HepG2 (cell line): Measurements from ENCODE around the gene PHF5A. TPM values are rescaled to one million over a fixed set of nuclear protein-coding genes. Genes with fewer than 3 reads are reported as not detected.
A peak's percentile ranks its signal among the peaks of the same experiment; 100 is the strongest.

Source experiments
- AGO1 ChIP-seq: fragments of 200-400 bp; formaldehyde crosslinking; IDR thresholded peaks from 2 replicates; pipeline ENCODE4 v1.6.1; 2017; ENCODE audit warnings: mild to moderate bottlenecking, low read depth, low read length, moderate library complexity; ENCODE audit not compliant: poor library complexity, severe bottlenecking
- CEBPB ChIP-seq: IDR thresholded peaks from 2 replicates; pipeline ENCODE4 v1.6.1; 2011; ENCODE audit warnings: low read depth, low read length, improper control_type of control experiment, borderline replicate concordance
- ELF3 ChIP-seq: IDR thresholded peaks from 2 replicates; pipeline ENCODE4 v1.6.1; 2016; ENCODE audit warnings: missing genetic modification reagents, missing compliant biosample characterization
- GABPB1 ChIP-seq: IDR thresholded peaks from 2 replicates; pipeline ENCODE4 v1.6.1; 2016; ENCODE audit warnings: mild to moderate bottlenecking, missing genetic modification reagents, moderate library complexity, missing compliant biosample characterization
- HOXA7 ChIP-seq: sonication (generic); formaldehyde crosslinking; IDR thresholded peaks from 2 replicates; pipeline ENCODE4 v1.8.1; 2022; ENCODE audit warnings: mild to moderate bottlenecking, missing genetic modification reagents, moderate library complexity
- KAT7 ChIP-seq: IDR thresholded peaks from 2 replicates; pipeline ENCODE4 v1.6.1; 2018; ENCODE audit warnings: borderline replicate concordance, missing compliant biosample characterization
- KDM5A ChIP-seq: fragments of 200-600 bp; sonication (generic); IDR thresholded peaks from 2 replicates; pipeline ENCODE4 v1.7.0; 2018; ENCODE audit warnings: antibody characterized with exemption, mild to moderate bottlenecking, low read length, borderline replicate concordance
- NFYC ChIP-seq: IDR thresholded peaks from 2 replicates; pipeline ENCODE4 v1.6.1; 2016; ENCODE audit warnings: missing genetic modification reagents, missing compliant biosample characterization
- NKX3-1 ChIP-seq: sonication (generic); formaldehyde crosslinking; IDR thresholded peaks from 2 replicates; pipeline ENCODE4 v1.5.0; 2020; ENCODE audit warnings: missing genetic modification reagents
- PHF21A ChIP-seq: sonication (generic); formaldehyde crosslinking; IDR thresholded peaks from 2 replicates; pipeline ENCODE4 v1.5.0; 2020; ENCODE audit warnings: mild to moderate bottlenecking, missing genetic modification reagents
- PHF8 ChIP-seq: sonication (generic); formaldehyde crosslinking; IDR thresholded peaks from 2 replicates; pipeline ENCODE4 v1.5.0; 2020; ENCODE audit warnings: missing genetic modification reagents
- SOX6 ChIP-seq, 2 experiments: fragments of 450-650 bp in 1 of 2; sonication (generic) in 1 of 2; formaldehyde crosslinking in 1 of 2; IDR thresholded peaks; 2 replicates each; pipeline versions ENCODE4 v1.4.0 to v1.6.1; 2017 to 2020; ENCODE audit warnings: antibody characterized with exemption in 1 of 2, mild to moderate bottlenecking in 1 of 2, missing genetic modification reagents in 1 of 2
- ZFP36L1 ChIP-seq: sonication (generic); formaldehyde crosslinking; IDR thresholded peaks from 2 replicates; pipeline ENCODE4 v1.8.0; 2022; ENCODE audit warnings: mild to moderate bottlenecking, missing genetic modification reagents, moderate library complexity
- ZFY ChIP-seq: sonication (generic); formaldehyde crosslinking; IDR thresholded peaks from 2 replicates; pipeline ENCODE4 v1.4.0; 2020; ENCODE audit warnings: missing genetic modification reagents
- ZFYVE20 ChIP-seq: sonication (generic); formaldehyde crosslinking; IDR thresholded peaks from 2 replicates; pipeline ENCODE4 v1.8.0; 2023; ENCODE audit warnings: low read depth, mild to moderate bottlenecking, moderate library complexity, missing genetic modification reagents, borderline replicate concordance
- ZNF383 ChIP-seq: sonication (generic); formaldehyde crosslinking; IDR thresholded peaks from 2 replicates; pipeline ENCODE4 v1.4.0; 2020; ENCODE audit warnings: missing genetic modification reagents, mild to moderate bottlenecking, borderline replicate concordance
- ZNF543 ChIP-seq: sonication (generic); formaldehyde crosslinking; IDR thresholded peaks from 2 replicates; pipeline ENCODE4 v1.4.0; 2020; ENCODE audit warnings: mild to moderate bottlenecking, missing genetic modification reagents
- ZNF547 ChIP-seq: sonication (generic); formaldehyde crosslinking; IDR thresholded peaks from 2 replicates; pipeline ENCODE4 v1.5.1; 2020; ENCODE audit warnings: mild to moderate bottlenecking, missing genetic modification reagents
- ZNF564 ChIP-seq: sonication (generic); formaldehyde crosslinking; IDR thresholded peaks from 2 replicates; pipeline ENCODE4 v1.8.1; 2023; ENCODE audit warnings: mild to moderate bottlenecking, missing genetic modification reagents
- ZNF572 ChIP-seq: sonication (generic); formaldehyde crosslinking; IDR thresholded peaks from 2 replicates; pipeline ENCODE4 v1.5.1; 2020; ENCODE audit warnings: mild to moderate bottlenecking, missing genetic modification reagents
- ZNF761 ChIP-seq: sonication (generic); formaldehyde crosslinking; conservative IDR thresholded peaks from 2 replicates; pipeline ENCODE4 v1.4.0; 2020; ENCODE audit warnings: mild to moderate bottlenecking, missing genetic modification reagents
- ZNF850 ChIP-seq: sonication (generic); formaldehyde crosslinking; conservative IDR thresholded peaks from 2 replicates; pipeline ENCODE4 v1.9.0; 2021; ENCODE audit warnings: mild to moderate bottlenecking, missing genetic modification reagents
- ZSCAN21 ChIP-seq: sonication (generic); formaldehyde crosslinking; IDR thresholded peaks from 2 replicates; pipeline ENCODE4 v1.8.0; 2022; ENCODE audit warnings: mild to moderate bottlenecking, missing genetic modification reagents, moderate library complexity, borderline replicate concordance
- polyA plus RNA-seq, 8 experiments: library from polyadenylated mRNA; depleted of rRNA in 3 of 8; stranded (reverse) in 7 of 8; unstranded in 1 of 8; fragments of >200 nt; fragmentation: Illumina TruSeq in 4 of 8; extraction: Trizol in 4 of 8; gene quantifications; 2 replicates each; pipeline versions ENCODE4 v1.2.1 to v1.2.3, GENCODE V29; 2011 to 2016; ENCODE audit warnings: low read depth in 4 of 8, missing spikeins in 1 of 8, mixed read lengths in 1 of 8; ENCODE audit not compliant: insufficient read depth in 1 of 8
- total RNA-seq, 5 experiments: library from RNA; depleted of rRNA; stranded (reverse); fragments of >200 nt; fragmentation: Illumina TruSeq; extraction: Trizol; gene quantifications; 2 replicates each; pipeline ENCODE4 v1.2.3, GENCODE V29; 2016; ENCODE audit warnings: low read depth in 1 of 5
- TF ChIP-seq, protein P1 (sequence below): IDR thresholded peaks from 2 replicates; pipeline ENCODE4 v1.6.1; 2018; ENCODE audit warnings: missing genetic modification reagents
- TF ChIP-seq, protein P2 (sequence below): sonication (generic); formaldehyde crosslinking; IDR thresholded peaks from 2 replicates; pipeline ENCODE4 v1.4.0; 2020; ENCODE audit warnings: missing genetic modification reagents
- TF ChIP-seq, protein P3 (sequence below): sonication (generic); formaldehyde crosslinking; IDR thresholded peaks from 2 replicates; pipeline ENCODE4 v1.8.0; 2022; ENCODE audit warnings: missing genetic modification reagents, mild to moderate bottlenecking, inconsistent platforms, borderline replicate concordance

The PHF5A gene
- total and polyA plus RNA-seq, 2 of the 13 experiments (the other 11 are each of a cell fraction or from before 2014, with no cell fraction given): 56.6 to 105 TPM

DNA sequence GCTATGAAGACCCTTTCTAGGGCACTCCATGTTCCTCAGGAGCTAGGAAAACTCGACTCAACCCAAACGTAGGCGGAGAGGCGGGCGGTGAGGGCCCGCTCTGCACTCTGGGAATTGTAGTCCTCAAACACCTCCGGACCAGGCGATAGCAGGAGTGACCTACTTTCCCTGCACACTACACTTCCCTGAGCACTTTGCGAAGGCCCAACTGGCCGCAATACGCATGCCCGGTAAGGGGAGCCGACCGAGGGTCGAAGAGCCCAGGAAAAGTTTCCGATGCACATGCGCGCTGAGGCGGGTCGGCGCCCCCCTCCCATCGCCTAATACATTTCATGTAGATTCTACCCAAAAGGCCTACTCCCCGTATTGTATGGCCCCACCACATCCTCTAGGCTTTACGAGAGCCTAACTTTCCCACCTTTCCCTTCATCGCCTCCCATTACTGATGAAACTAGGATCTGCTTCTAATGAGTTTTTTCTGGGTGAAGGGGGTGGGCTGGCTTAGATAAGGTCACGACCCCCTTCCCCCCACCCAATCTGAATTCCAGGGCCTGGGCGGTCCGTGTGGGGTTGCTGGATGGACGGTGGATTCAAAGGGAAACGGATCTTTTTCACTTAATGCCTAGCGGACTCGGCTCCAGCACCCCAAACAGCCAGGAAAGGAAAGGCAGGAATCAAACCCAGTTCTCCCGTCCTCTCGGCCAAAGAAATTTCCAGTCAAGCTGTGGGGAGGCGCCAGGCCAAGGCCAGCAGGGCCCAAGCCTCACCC is 23.9 kb downstream of the PHF5A start (continued):
- TF ChIP-seq ZFYVE20: no peak
- TF ChIP-seq ZNF572 (CRISPR knock-in tag): no peak
- peak; percentile 36; the same call in 1 of the 2 replicates for TF ChIP-seq ZNF547 (CRISPR knock-in tag)
- TF ChIP-seq ZNF761 (CRISPR knock-in tag): 0 out of 2 replicates have a peak, but pooled peaks have one; percentile 38
- no peak for TF ChIP-seq ZNF383
- no peak for TF ChIP-seq HOXA7
- TF ChIP-seq KDM5A: peak; percentile 77; the same call in 1 of the 2 replicates
- TF ChIP-seq NKX3-1 (CRISPR knock-in tag): no peak
- peak; percentile 24; the same call in 1 of the 2 replicates for TF ChIP-seq KAT7 (CRISPR knock-in tag)
- TF ChIP-seq, protein P1, sequence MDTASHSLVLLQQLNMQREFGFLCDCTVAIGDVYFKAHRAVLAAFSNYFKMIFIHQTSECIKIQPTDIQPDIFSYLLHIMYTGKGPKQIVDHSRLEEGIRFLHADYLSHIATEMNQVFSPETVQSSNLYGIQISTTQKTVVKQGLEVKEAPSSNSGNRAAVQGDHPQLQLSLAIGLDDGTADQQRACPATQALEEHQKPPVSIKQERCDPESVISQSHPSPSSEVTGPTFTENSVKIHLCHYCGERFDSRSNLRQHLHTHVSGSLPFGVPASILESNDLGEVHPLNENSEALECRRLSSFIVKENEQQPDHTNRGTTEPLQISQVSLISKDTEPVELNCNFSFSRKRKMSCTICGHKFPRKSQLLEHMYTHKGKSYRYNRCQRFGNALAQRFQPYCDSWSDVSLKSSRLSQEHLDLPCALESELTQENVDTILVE (CRISPR knock-in tag): peak; percentile 36; the same call in 1 of the 2 replicates
- no peak; the same call in 1 of the 2 replicates for TF ChIP-seq ZSCAN21
- TF ChIP-seq PHF8 (CRISPR knock-in tag): peak; percentile 65
- TF ChIP-seq ZNF850: no peak
- TF ChIP-seq GABPB1 (CRISPR knock-in tag): peak; percentile 74
- TF ChIP-seq PHF21A: peak; percentile 58; the same call in 1 of the 2 replicates
- TF ChIP-seq ZNF564 (CRISPR knock-in tag): peak; percentile 48; the same call in 1 of the 2 replicates
- TF ChIP-seq, protein P2, sequence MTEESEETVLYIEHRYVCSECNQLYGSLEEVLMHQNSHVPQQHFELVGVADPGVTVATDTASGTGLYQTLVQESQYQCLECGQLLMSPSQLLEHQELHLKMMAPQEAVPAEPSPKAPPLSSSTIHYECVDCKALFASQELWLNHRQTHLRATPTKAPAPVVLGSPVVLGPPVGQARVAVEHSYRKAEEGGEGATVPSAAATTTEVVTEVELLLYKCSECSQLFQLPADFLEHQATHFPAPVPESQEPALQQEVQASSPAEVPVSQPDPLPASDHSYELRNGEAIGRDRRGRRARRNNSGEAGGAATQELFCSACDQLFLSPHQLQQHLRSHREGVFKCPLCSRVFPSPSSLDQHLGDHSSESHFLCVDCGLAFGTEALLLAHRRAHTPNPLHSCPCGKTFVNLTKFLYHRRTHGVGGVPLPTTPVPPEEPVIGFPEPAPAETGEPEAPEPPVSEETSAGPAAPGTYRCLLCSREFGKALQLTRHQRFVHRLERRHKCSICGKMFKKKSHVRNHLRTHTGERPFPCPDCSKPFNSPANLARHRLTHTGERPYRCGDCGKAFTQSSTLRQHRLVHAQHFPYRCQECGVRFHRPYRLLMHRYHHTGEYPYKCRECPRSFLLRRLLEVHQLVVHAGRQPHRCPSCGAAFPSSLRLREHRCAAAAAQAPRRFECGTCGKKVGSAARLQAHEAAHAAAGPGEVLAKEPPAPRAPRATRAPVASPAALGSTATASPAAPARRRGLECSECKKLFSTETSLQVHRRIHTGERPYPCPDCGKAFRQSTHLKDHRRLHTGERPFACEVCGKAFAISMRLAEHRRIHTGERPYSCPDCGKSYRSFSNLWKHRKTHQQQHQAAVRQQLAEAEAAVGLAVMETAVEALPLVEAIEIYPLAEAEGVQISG (CRISPR knock-in tag): peak; percentile 65; the same call in 1 of the 2 replicates
- 0 out of 2 replicates have a peak, but pooled peaks have one; percentile 17 for TF ChIP-seq ELF3 (CRISPR knock-in tag)
- TF ChIP-seq ZFY: peak; percentile 84
- TF ChIP-seq AGO1: no peak
- TF ChIP-seq ZNF543 (CRISPR knock-in tag): no peak
- TF ChIP-seq, protein P3, sequence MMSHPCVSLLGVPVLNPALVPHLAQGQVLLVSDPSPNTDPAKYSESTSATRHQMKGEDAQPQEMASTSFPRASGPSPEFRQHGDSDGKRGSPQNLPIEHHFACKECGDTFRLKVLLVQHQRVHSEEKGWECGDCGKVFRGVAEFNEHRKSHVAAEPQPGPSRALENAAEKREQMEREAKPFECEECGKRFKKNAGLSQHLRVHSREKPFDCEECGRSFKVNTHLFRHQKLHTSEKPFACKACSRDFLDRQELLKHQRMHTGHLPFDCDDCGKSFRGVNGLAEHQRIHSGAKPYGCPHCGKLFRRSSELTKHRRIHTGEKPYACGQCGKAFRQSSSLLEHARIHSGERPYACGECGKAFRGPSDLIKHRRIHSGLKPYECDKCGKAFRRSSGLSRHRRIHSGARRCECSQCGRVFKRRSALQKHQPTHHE (CRISPR knock-in tag): no peak
- TF ChIP-seq NFYC (CRISPR knock-in tag): no peak
- TF ChIP-seq SOX6 (IDR thresholded peaks at IDR 0.05): no peak
- TF ChIP-seq SOX6 (CRISPR knock-in tag; IDR thresholded peaks at IDR 0.05): peak; percentile 55
- no peak for TF ChIP-seq ZFP36L1
- no peak for TF ChIP-seq CEBPB
